ENCODE results near the gene EIF4E3. TPM values are rescaled to one million over a fixed set of nuclear protein-coding genes. Genes with fewer than 3 reads are reported as not detected.

The EIF4E3 gene
- total and polyA plus RNA-seq, 10 of the 15 experiments (the other 5 are each of a cell fraction or from before 2014, with no cell fraction given): 0.05 to 0.38 (median 0.16) TPM; not detected in 1

- TF ChIP-seq ETV6 (conservative IDR thresholded peaks at IDR 0.05 in 1 of 2, IDR thresholded peaks at IDR 0.05 in 1 of 2; ENCODE audit: borderline replicate concordance in 1 of 2, low read depth in 1 of 2) (no peak), POU2F2 (IDR thresholded peaks at IDR 0.05; ENCODE audit: borderline replicate concordance, low read depth, low read length) (no peak), CREB1 (IDR thresholded peaks at IDR 0.05; ENCODE audit: low read depth) (no peak), ZNF217 (IDR thresholded peaks at IDR 0.05) (no peak), HDGF (IDR thresholded peaks at IDR 0.05) (no peak)
These were observed 78.2 kb downstream of the EIF4E3 start (continued) for GRCh38 chr3:71646971-71647370.

- Histone ChIP-seq H3K4me2 (ENCODE audit: control insufficient read depth, insufficient read depth) (no peak overlapping the region), H3K4me3 (no peak overlapping the region), H3K36me3 (ENCODE audit: control insufficient read depth in 2 of 2, insufficient read depth in 2 of 2, low read length in 1 of 2) (no peaks in the 10 kb centered on the region), H3K79me2 (ENCODE audit: control insufficient read depth, insufficient read depth, low read length) (no peaks in the 10 kb centered on the region), H3K4me1 (ENCODE audit: control insufficient read depth, insufficient read depth, low read length) (no peaks in the 10 kb centered on the region), H3K27me3 (replicated peaks in 1 of 2; ENCODE audit: control insufficient read depth in 2 of 2, insufficient read depth in 2 of 2, low read length in 1 of 2) (peaks cover 0 to 5% of the 10 kb centered on the region in 2 experiments; a peak in 2 of 4 replicates), H3K9ac (ENCODE audit: control insufficient read depth, insufficient read depth, low read length) (no peak overlapping the region), H3K27ac (ENCODE audit: control insufficient read depth, insufficient read depth) (no peak overlapping the region), H4K20me1 (ENCODE audit: control insufficient read depth, insufficient read depth) (no peaks in the 10 kb centered on the region), H3K9me3 (replicated peaks; ENCODE audit: control insufficient read depth, insufficient read depth, low read length) (no peaks in the 10 kb centered on the region; the same call in 2 of the 3 replicates), H2AFZ (ENCODE audit: control insufficient read depth, low read depth, low read length) (no peak overlapping the region)
- CTCF ChIA-PET: no interaction called here
- RAD21 ChIA-PET (ENCODE audit: unreplicated experiment): no interaction called here
- 31% methylated on average over 3 of the region's 3 CpGs for WGBS (ENCODE audit: insufficient coverage, insufficient replicate concordance, low lambda C conversion rate, missing lambda C conversion rate)
- no peak for DNase-seq (ENCODE audit: low read depth, low spot score)
- ATAC-seq: no peak
- SMC1A ChIA-PET (ENCODE audit: uncharacterized antibody, unreplicated experiment): no interaction called here
- intact Hi-C loops (cut with micrococcal nuclease; ENCODE audit: unreplicated experiment) (no loop called here), in situ Hi-C loops (cut with MboI) (no loop called here)
- no peak for FAIRE-seq
- TF ChIP-seq EP300 (IDR thresholded peaks at IDR 0.05; ENCODE audit: borderline replicate concordance in 1 of 2, control insufficient read depth in 1 of 2, low read depth in 2 of 2, low read length in 2 of 2) (no peak), LARP7 (IDR thresholded peaks at IDR 0.05) (no peak), MXI1 (IDR thresholded peaks at IDR 0.05; ENCODE audit: low read depth, low read length) (no peak), NR2F1 (conservative IDR thresholded peaks at IDR 0.05) (no peak), CHD4 (IDR thresholded peaks at IDR 0.05) (no peak), SMC3 (IDR thresholded peaks at IDR 0.05; ENCODE audit: borderline replicate concordance, low read length) (no peak), SPI1 (IDR thresholded peaks at IDR 0.05; ENCODE audit: borderline replicate concordance, insufficient read depth, low read depth, low read length) (no peak)
- BruUV-seq (replicated peaks): no TSS peak
- POLR2A ChIA-PET: no interaction called here
These were observed 80.1 kb downstream of the EIF4E3 start for GRCh38 chr3:71645140-71645539.

Data from GM12878 (cell line).